H1 (cell line): ENCODE results near the gene ACSF2. TPM values are rescaled to one million over a fixed set of nuclear protein-coding genes. Genes with fewer than 3 reads are reported as not detected.
A peak's percentile ranks its signal among the peaks of the same experiment; 100 is the strongest.

Source experiments
- CTCF ChIA-PET: fragments of 300-600 bp; sonication (Branson Sonifier 250); formaldehyde crosslinking; loops from one replicate; lab custom pipeline; 2021; ENCODE audit not compliant: partially characterized antibody; lab: Charles Lee
- POLR2A ChIA-PET: fragments of 300-600 bp; sonication (Branson Sonifier 250); formaldehyde crosslinking; loops from one replicate; lab custom pipeline; 2021; ENCODE audit warnings: inconsistent platforms; ENCODE audit not compliant: partially characterized antibody; lab: Charles Lee
- DNase-seq, 2 experiments: peaks; one replicate each; pipeline versions ENCODE4 v3.0.0 to v3.0.0-alpha.2; 2010 to 2022; ENCODE audit warnings: low spot score in 2 of 2, low read depth in 1 of 2, mixed read lengths in 1 of 2
- FAIRE-seq: peaks from 2 replicates; lab custom pipeline; 2011; peaks lifted over from hg19 to GRCh38; lab: Jason Lieb, UNC
- H2AFZ ChIP-seq: 2 replicates; pipeline ENCODE4 v1.8.1; 2012; ENCODE audit warnings: low read length, inconsistent platforms
- H2AK5ac ChIP-seq: 2 replicates; pipeline ENCODE4 v1.6.1; 2013; ENCODE audit warnings: low read depth, low read length
- H2BK120ac ChIP-seq: replicated peaks from 2 replicates; pipeline ENCODE3; 2013; ENCODE audit warnings: low read depth, low read length, inconsistent platforms
- H2BK12ac ChIP-seq: 2 replicates; pipeline ENCODE4 v1.6.1; 2013; ENCODE audit warnings: low read depth, low read length
- H2BK15ac ChIP-seq: 2 replicates; pipeline ENCODE4 v1.6.1; 2013; ENCODE audit warnings: low read length
- H2BK20ac ChIP-seq: 2 replicates; pipeline ENCODE4 v1.6.1; 2013; ENCODE audit warnings: low read length
- H2BK5ac ChIP-seq: 2 replicates; pipeline ENCODE4 v1.6.1; 2013; ENCODE audit warnings: low read depth, low read length
- H3K14ac ChIP-seq: 2 replicates; pipeline ENCODE4 v1.6.1; 2013; ENCODE audit warnings: inconsistent platforms; ENCODE audit not compliant: insufficient read length
- H3K18ac ChIP-seq: 2 replicates; pipeline ENCODE4 v1.6.1; 2013; ENCODE audit warnings: low read length; ENCODE audit errors: extremely low read depth
- H3K23ac ChIP-seq: 2 replicates; pipeline ENCODE4 v1.6.1; 2013; ENCODE audit warnings: inconsistent platforms; ENCODE audit not compliant: insufficient read length
- H3K23me2 ChIP-seq: 2 replicates; pipeline ENCODE4 v1.6.1; 2013; ENCODE audit warnings: low read depth, low read length
- H3K27ac ChIP-seq: 2 replicates; pipeline ENCODE4 v1.6.1; 2011; ENCODE audit warnings: low read depth, low read length, inconsistent platforms
- H3K27me3 ChIP-seq, 4 experiments: replicated peaks in 1 of 4; 1 replicate in 1 of 4; 2 replicates in 3 of 4; pipeline versions ENCODE4 v1.6.1 to v1.8.1; 2011 to 2013; ENCODE audit warnings: low read length in 3 of 4, mild to moderate bottlenecking in 3 of 4, inconsistent platforms in 2 of 4, mixed read lengths in 2 of 4, moderate library complexity in 1 of 4; ENCODE audit not compliant: control insufficient read depth in 3 of 4, insufficient read depth in 3 of 4; ENCODE audit errors: extremely low read depth in 1 of 4
- H3K36me3 ChIP-seq, 4 experiments: 2 replicates each; pipeline versions ENCODE4 v1.6.1 to v1.8.1; 2011 to 2013; ENCODE audit warnings: mild to moderate bottlenecking in 4 of 4, low read length in 3 of 4, moderate library complexity in 2 of 4, control low read depth in 1 of 4, inconsistent platforms in 1 of 4; ENCODE audit not compliant: insufficient read depth in 4 of 4, control insufficient read depth in 2 of 4
- H3K4ac ChIP-seq: replicated peaks from 2 replicates; pipeline ENCODE3; 2013; ENCODE audit warnings: low read length, low read depth, mixed read lengths, inconsistent platforms; ENCODE audit not compliant: insufficient read length
- H3K4me1 ChIP-seq, 4 experiments: replicated peaks in 1 of 4; 1 replicate in 1 of 4; 2 replicates in 3 of 4; pipeline versions ENCODE4 v1.6.1 to v1.8.1; 2011 to 2013; ENCODE audit warnings: low read length in 3 of 4, inconsistent platforms in 2 of 4, mixed read lengths in 1 of 4; ENCODE audit not compliant: insufficient read depth in 4 of 4, control insufficient read depth in 3 of 4
- H3K4me2 ChIP-seq, 2 experiments: 2 replicates each; pipeline versions ENCODE4 v1.6.1 to v1.8.1; 2011 to 2013; ENCODE audit warnings: low read depth in 2 of 2, low read length in 2 of 2, control low read depth in 1 of 2, inconsistent platforms in 1 of 2, mild to moderate bottlenecking in 1 of 2; ENCODE audit not compliant: insufficient read depth in 1 of 2
- H3K4me3 ChIP-seq, 4 experiments: fragments of 200-600, 300-600 bp in 1 of 4; sonication (generic), shearing (Covaris generic), sonication (Bioruptor Twin) in 1 of 4; 2 replicates each; pipeline versions ENCODE4 v1.5.1 to v1.8.1; 2011 to 2016; ENCODE audit warnings: low read length in 4 of 4, low read depth in 3 of 4, control low read depth in 2 of 4, inconsistent platforms in 2 of 4, mild to moderate bottlenecking in 2 of 4, mixed read lengths in 1 of 4, moderate library complexity in 1 of 4; ENCODE audit not compliant: insufficient read depth in 2 of 4; ENCODE audit errors: extremely low read depth in 1 of 4
- H3K56ac ChIP-seq: replicated peaks from 2 replicates; pipeline ENCODE3; 2013; ENCODE audit warnings: low read depth, mild to moderate bottlenecking, mixed read lengths, low read length, inconsistent platforms; ENCODE audit not compliant: insufficient read length
- H3K79me1 ChIP-seq: 2 replicates; pipeline ENCODE4 v1.6.1; 2013; ENCODE audit warnings: low read depth, low read length, control low read depth
- H3K79me2 ChIP-seq, 2 experiments: 2 replicates each; pipeline versions ENCODE4 v1.6.1 to v1.8.1; 2012 to 2013; ENCODE audit warnings: low read length in 2 of 2, mild to moderate bottlenecking in 2 of 2, inconsistent platforms in 1 of 2; ENCODE audit not compliant: insufficient read depth in 2 of 2, control insufficient read depth in 1 of 2
- H3K9ac ChIP-seq, 4 experiments: replicated peaks in 1 of 4; 1 replicate in 1 of 4; 2 replicates in 3 of 4; pipeline versions ENCODE4 v1.6.1 to v1.8.1; 2011 to 2013; ENCODE audit warnings: low read depth in 3 of 4, low read length in 3 of 4, control low read depth in 2 of 4, mild to moderate bottlenecking in 2 of 4, moderate library complexity in 2 of 4, inconsistent platforms in 1 of 4; ENCODE audit errors: extremely low read depth in 1 of 4
- H3K9me3 ChIP-seq, 2 experiments: 2 replicates each; pipeline versions ENCODE4 v1.6.1 to v1.8.1; 2012 to 2013; ENCODE audit warnings: mild to moderate bottlenecking in 2 of 2, moderate library complexity in 2 of 2, control low read depth in 1 of 2, inconsistent platforms in 1 of 2, low read depth in 1 of 2, low read length in 1 of 2, mixed read lengths in 1 of 2; ENCODE audit not compliant: insufficient read depth in 2 of 2
- H4K20me1 ChIP-seq, 2 experiments: replicated peaks in 1 of 2; 2 replicates each; pipeline versions ENCODE3 to v1.8.1; 2011 to 2013; ENCODE audit warnings: inconsistent platforms in 2 of 2, low read length in 2 of 2, mild to moderate bottlenecking in 1 of 2; ENCODE audit not compliant: insufficient read depth in 2 of 2, control insufficient read depth in 1 of 2
- H4K5ac ChIP-seq: 2 replicates; pipeline ENCODE4 v1.6.1; 2013; ENCODE audit warnings: low read length, low read depth, mixed read lengths, inconsistent platforms; ENCODE audit not compliant: insufficient read length
- H4K8ac ChIP-seq: 2 replicates; pipeline ENCODE4 v1.8.0; 2013; ENCODE audit warnings: mild to moderate bottlenecking, moderate library complexity, low read length, inconsistent platforms; ENCODE audit not compliant: insufficient read depth; ENCODE audit errors: extremely low read depth
- H4K91ac ChIP-seq: replicated peaks from 2 replicates; pipeline ENCODE3; 2013; ENCODE audit warnings: low read length, mixed read lengths, inconsistent platforms; ENCODE audit not compliant: insufficient read length
- ASH2L ChIP-seq: fragments of 200-600, 300-600 bp; sonication (generic); IDR thresholded peaks from one replicate; pipeline ENCODE4 v1.7.1; 2017; ENCODE audit warnings: low read length
- BACH1 ChIP-seq: IDR thresholded peaks from 2 replicates; pipeline ENCODE4 v1.6.1; 2012; ENCODE audit warnings: low read length, improper control_type of control experiment
- GABPA ChIP-seq: IDR thresholded peaks from 2 replicates; pipeline ENCODE4 v1.6.1; 2011; ENCODE audit warnings: mild to moderate bottlenecking, low read length, moderate library complexity, borderline replicate concordance; ENCODE audit not compliant: insufficient read depth
- JUN ChIP-seq: IDR thresholded peaks from 2 replicates; pipeline ENCODE4 v1.6.1; 2011; ENCODE audit warnings: low read depth, mild to moderate bottlenecking, improper control_type of control experiment, low read length
- SIN3A ChIP-seq, 2 experiments: IDR thresholded peaks in 1 of 2; conservative IDR thresholded peaks in 1 of 2; 2 replicates each; pipeline ENCODE4 v1.6.1; 2011 to 2012; ENCODE audit warnings: low read length in 2 of 2, improper control_type of control experiment in 1 of 2, low read depth in 1 of 2, mild to moderate bottlenecking in 1 of 2
- SIX5 ChIP-seq: IDR thresholded peaks from 2 replicates; pipeline ENCODE4 v1.6.1; 2011; ENCODE audit warnings: mild to moderate bottlenecking, low read depth, low read length
- YY1 ChIP-seq: IDR thresholded peaks from 2 replicates; pipeline ENCODE4 v1.6.1; 2011; ENCODE audit warnings: low read depth, mild to moderate bottlenecking, low read length
- ZNF274 ChIP-seq: IDR thresholded peaks from 2 replicates; pipeline ENCODE4 v1.7.0; 2012; ENCODE audit warnings: low read length, borderline replicate concordance; ENCODE audit errors: extremely low read depth
- WGBS, 2 experiments: shearing (Covaris generic) in 1 of 2; methylation state at CpG; one replicate each; pipeline versions ENCODE4 v1.1.6 to v1.1.7; 2013 to 2015; ENCODE audit warnings: low lambda C conversion rate in 2 of 2, mixed read lengths in 2 of 2, inconsistent platforms in 1 of 2, low coverage in 1 of 2, missing lambda C conversion rate in 1 of 2; ENCODE audit not compliant: insufficient replicate concordance in 2 of 2, insufficient coverage in 1 of 2, insufficient read length in 1 of 2; ENCODE audit errors: extremely low coverage in 1 of 2, missing lambda C conversion rate in 1 of 2; 5-methylcytosine and 5-hydroxymethylcytosine counted together
- polyA plus RNA-seq, 7 experiments: library from polyadenylated mRNA; depleted of rRNA in 3 of 7; stranded (reverse) in 5 of 7; unstranded in 2 of 7; fragments of >200 nt in 5 of 7; fragments of 200-250 nt in 2 of 7; gene quantifications; 1 replicate in 5 of 7; 2 replicates in 1 of 7; 4 replicates in 1 of 7; pipeline versions ENCODE4 v1.2.1 to v1.2.3, GENCODE V29; 2011 to 2013; ENCODE audit warnings: missing spikeins in 2 of 7, mixed read lengths in 2 of 7
- total RNA-seq: library from RNA; stranded (reverse); fragmentation: NEBNext Ultra II Directional; extraction: Animal tissue kit (Norgen Biotek cat#: 25700); gene quantifications from 2 replicates; pipeline ENCODE4 v1.2.1, GENCODE V29; 2021

Gene ACSF2
- total and polyA plus RNA-seq, 2 of the 8 experiments (the other 6 are each of a cell fraction or from before 2014, with no cell fraction given): 14.5 to 16.3 TPM

- Histone ChIP-seq H3K4ac (no peak overlapping the region), H3K9me3 (no peaks in the 10 kb centered on the region), H3K36me3 (no peaks in the 10 kb centered on the region), H3K9ac (peak overlapping the region in 3 of 4 experiments; percentile 35 to 45 (median 36); a peak in 5 of 7 replicates), H4K8ac (peak overlapping the region; percentile 84; the same call in 1 of the 2 replicates), H2BK15ac (no peak overlapping the region), H3K14ac (no peak overlapping the region), H2BK5ac (peak overlapping the region; percentile 52), H4K5ac (no peak overlapping the region), H3K27me3 (no peaks in the 10 kb centered on the region; a peak in 1 of 7 replicates), H3K18ac (peak overlapping the region; percentile 38; the same call in 1 of the 2 replicates), H3K27ac (no peak overlapping the region), H2BK20ac (no peak overlapping the region), H4K91ac (peak overlapping the region; percentile 25), H2BK12ac (no peak overlapping the region), H3K23ac (no peak overlapping the region), H3K23me2 (peaks cover 3% of the 10 kb centered on the region; the same call in 1 of the 2 replicates), H2AFZ (peak overlapping the region; percentile 30; the same call in 1 of the 2 replicates), H3K56ac (no peak overlapping the region), H2AK5ac (no peak overlapping the region), H3K4me3 (peak overlapping the region; percentile 69 to 86 (median 75)), H3K4me2 (peak overlapping the region; percentile 79 to 87), H2BK120ac (no peak overlapping the region), H3K4me1 (peaks cover 2 to 10% (median 6%) of the 10 kb centered on the region in 4 experiments), H4K20me1 (peaks cover 1 to 3% of the 10 kb centered on the region in 2 experiments), H3K79me1 (no peaks in the 10 kb centered on the region), H3K79me2 (no peaks in the 10 kb centered on the region)
- ChIA-PET POLR2A (no interaction called here), CTCF (interaction anchor here (0.7 to 1.8 kb wide), 7 partner anchors 8 to 310 kb away, joined by 3 to 7 read pairs (median 5); no protein-coding TSS in a partner anchor)
- TF ChIP-seq YY1 (0 out of 2 replicates have a peak, but pooled peaks have one; percentile 14), ZNF274 (no peak), GABPA (0 out of 2 replicates have a peak, but pooled peaks have one; percentile 26), ASH2L (peak; percentile 4), JUN (no peak), BACH1 (no peak), SIX5 (no peak), SIN3A (conservative IDR thresholded peaks at IDR 0.05 in 1 of 2, IDR thresholded peaks at IDR 0.05 in 1 of 2; ENCODE audit: low read depth in 1 of 2, low read length in 2 of 2) (peak; percentile 20 to 78; a peak in 1 of 4 replicates)
- FAIRE-seq (no peak), DNase-seq (no peak)
- 24% methylated on average over 32 of the region's 32 CpGs; no CpG with 5 or more reads in 1 of the 2 experiments for WGBS, 2 experiments
These were observed 82.8 kb downstream of the ACSF2 start for GRCh38 chr17:50508573-50509460.
